NCI-H187 treated with DMSO at 0.1 percent for 48 hours (cell line): Measurements from ENCODE around the gene ATP2C2.

ENCODE experiments used
- DNase-seq: peaks from one replicate; lab custom pipeline; 2025; lab: John Stamatoyannopoulos, UW

The ATP2C2 gene

DNA sequence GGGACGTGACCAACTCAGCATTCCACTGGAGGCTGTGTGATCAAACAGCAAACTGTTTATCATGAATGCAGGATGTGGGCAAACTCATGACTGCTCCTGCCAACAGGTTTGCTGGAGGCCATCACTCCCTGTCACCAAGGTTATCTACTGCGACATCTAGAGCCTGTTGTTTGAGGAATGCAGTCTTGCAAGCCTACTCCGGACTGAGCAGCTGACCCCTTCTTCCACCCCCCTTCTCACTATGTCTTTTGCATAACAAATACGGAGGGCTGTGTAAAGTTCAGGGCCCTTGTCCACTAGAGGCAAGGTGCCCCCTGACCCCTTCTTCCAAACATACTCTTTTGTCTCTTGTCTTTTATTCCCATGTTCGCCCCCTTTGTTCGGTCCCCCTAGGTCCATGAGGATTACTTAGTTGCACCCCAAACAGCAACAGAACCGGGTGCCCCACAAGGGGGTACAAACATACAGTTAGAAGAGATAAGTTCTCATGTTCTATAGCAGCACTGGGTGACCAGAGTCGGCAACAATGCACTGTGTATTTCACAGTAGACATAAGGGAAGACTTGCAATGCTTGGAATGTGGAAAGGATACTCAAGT lies 107.4 kb downstream of the ATP2C2 start:
- no peak for DNase-seq

DNA sequence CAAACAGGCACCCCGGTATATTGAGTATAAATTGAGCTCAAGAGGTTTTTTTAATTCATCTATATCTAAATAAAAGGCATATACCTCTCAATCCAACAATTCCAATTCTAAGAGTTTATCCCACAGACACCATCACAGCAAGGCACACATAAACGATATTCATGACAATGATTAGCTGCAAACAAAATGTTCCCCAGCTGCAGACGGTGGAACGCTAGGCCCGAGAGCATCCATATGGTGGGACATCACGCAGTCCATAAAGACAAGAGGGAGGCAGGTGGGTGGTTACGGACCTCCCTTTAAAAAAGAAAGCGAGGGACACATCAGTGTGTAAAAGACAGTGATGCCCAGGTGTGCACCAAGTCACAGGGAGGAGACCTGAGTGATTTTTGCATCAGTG lies 108.1 kb downstream of the ATP2C2 start:
- DNase-seq, result no peak

DNA sequence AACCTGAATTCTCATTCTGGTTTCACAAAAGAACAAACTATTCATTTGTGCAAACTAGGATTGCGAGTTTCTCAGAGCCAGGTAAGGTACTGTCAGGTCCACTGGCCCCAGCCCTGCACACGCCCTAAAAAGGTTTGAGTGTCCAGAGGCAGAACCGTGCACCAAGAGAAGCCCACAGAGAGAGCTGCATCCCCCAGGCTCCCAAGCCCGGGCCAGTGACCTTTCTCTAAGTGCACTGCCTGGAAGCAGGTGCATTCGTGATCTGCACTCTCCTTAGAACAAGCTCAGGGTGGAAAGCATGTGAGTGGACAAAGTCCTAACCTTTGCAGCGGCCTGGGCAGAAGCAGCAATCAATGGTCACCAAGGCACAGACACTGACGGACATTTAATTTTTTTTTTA lies 109.3 kb downstream of the ATP2C2 start:
- no peak for DNase-seq

GRCh38 chr16:84478172-84478947 lies 110.0 kb downstream of the ATP2C2 start:
- no peak for DNase-seq

GRCh38 chr16:84479716-84480450 lies 111.5 kb downstream of the ATP2C2 start:
- DNase-seq, result no peak

DNA sequence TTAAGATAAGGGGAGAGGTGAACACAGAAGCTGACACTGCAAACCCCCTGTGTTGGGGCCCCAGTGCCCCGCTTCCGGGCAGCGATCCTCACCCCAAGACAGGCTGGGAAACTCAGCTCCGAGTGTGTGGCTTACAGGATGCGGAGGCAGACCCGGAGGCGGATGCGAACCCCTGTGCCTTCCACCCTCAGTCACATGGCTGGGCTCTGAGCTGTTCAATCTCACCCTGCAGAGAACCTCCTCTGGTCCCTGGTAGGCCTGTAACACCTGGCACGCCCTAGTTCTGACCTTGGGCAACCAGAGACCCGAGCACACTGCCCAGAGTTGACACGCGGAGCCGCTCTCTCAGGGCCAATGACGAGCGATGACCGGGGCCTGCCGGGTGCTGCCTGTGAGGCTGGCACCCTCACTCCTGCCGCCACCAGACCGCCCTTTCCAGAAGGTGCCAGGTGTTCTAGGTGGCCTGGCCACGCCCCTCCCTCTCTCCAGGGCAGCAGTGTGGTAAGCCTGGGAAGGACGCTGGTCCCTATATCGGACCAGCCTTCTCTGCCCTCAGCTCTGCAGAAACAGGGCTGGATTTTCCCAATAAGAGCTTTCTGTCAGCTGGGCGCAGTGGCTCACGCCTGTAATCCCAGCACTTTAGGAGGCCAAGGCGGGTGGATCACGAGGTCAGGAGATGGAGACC lies 112.9 kb downstream of the ATP2C2 start:
- DNase-seq, result no peak

GRCh38 chr16:84482001-84482891 lies 113.9 kb downstream of the ATP2C2 start:
- no peak for DNase-seq

GRCh38 chr16:84482951-84483881 lies 114.9 kb downstream of the ATP2C2 start:
- DNase-seq, result no peak

DNA sequence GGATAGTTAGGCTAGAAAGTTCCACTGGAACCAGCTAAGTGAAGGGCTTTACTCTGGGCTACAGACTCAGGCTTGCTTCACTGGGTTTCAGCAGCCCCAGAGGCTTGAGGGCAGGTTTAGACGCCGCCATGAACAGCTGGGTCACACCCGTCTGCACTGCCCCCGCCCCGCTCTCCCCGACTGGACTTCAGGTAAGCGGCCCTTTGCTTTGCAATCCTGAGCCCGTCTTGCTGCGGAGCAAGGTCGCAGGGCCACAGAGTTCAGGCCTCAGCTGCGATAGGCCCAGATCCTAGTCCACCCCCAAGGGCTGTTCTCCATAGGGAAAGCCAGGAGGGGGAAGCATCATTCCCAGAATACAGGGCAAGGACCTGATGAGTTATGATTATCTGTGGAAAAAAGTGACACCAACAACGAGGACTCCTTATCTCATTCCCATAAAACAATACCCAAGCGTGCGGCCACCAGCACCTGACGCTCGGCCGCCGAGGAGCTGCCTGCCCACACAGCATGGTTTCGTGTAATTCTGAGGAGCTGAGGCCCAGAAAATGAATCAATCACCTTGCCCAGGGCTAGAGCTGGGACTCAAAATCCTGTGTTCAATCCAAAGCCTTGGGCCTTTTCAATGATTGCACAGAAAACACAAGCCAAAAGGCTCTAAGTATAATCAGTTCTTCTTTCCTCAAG lies 115.7 kb downstream of the ATP2C2 start:
- DNase-seq, result no peak

DNA sequence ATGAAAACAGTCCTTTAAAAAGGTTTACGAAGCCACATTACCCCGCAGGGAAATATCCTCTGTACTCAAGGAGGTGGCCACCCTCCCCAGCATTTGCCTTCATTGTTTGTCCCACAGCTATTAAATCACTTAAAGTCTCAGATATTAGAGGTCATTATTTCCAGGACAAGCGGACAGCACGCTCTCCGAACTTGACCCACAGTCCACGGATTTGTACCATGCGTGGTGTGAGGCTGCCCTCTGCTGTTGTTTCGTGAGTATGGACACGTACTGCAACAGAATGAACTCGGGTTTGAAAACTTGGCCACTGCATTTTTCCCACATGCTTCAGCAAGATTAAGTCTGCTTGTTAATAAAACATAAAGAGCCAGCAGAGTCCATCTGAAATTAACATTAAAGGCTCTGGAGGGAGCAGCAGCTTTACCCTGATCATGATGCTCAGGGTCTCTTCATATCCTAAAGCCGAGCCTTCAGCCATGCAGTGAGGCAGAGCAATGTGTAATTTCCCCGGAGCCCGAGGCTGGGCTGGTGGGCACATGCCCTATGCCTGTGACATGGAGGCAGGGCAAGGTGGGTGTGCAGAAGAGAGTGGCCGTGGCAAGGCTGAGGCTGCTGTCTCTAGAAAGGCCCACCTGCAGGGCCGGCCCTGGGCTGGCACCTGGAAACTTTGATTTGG lies 116.4 kb downstream of the ATP2C2 start:
- DNase-seq, result no peak

GRCh38 chr16:84485255-84486010 lies 117.1 kb downstream of the ATP2C2 start:
- DNase-seq, result no peak

DNA sequence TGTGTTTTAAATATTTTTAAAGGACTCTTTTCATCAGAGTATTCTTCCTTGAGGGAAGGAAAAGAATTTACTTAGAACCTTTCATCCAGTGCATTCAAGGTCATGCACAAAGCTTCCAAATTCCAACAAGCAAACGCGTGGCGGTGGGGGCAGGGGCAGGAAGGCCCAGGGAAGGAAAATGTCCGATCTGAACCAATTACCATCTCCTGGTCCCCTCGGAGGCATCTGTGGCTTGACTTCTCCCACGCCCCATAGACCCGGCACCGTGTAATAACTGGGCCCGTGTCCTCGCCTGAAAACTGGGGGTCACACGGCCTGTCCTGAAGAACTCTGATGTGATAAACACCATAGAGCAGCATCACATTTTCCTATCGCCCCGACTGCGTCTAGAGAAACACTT lies 117.8 kb downstream of the ATP2C2 start:
- DNase-seq, result no peak

DNA sequence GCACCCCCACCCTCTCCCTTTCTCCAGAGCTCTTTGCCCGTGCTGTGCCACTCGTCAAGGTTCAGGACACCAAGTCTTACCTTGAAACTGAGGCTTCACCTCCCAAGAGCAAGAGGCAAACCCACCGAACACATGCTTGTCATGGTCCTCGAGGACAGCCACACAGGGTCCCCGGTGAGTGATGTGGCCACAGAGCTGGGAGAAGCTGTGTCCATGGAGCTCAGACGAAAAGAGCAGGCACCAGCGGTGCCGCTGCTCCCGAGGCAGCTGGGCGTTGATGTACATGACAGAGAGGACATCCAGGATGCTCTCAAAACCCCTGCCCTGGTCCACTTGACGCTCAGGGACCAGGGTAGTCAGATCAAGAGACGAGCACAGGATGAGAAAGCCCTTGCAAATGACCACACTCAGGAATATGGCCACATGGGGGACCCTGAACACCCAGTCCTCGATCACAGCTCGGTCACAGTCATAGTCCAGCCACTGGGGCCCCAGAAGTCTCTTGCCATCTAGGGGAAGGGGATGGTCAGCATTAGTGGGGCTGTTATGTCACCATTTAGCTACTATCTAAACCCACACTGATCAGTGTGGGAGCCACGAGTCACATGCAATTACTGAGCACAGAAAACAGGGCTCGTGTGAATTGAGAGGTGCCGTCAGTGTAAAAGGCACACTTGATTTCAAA lies 118.4 kb downstream of the ATP2C2 start:
- no peak for DNase-seq

DNA sequence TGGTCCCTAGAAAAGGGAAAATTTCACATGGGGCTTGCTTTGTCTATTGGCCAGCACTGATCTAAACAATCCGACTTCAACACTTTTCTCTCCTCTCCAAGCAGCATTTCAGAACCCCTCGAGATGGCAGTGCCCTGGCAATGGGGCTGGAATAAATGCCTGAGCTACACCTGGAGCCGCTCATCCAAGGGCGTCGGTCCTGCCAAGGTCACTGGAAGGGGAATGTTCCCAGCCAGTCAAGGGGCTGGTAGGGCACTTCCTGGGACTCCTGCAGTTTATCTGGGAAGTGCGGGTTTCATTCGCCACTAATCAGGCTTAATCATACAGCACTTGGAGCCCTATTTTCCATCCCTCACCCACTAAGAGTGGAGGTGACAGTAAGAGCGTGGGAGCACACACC lies 119.0 kb downstream of the ATP2C2 start:
- DNase-seq, result no peak

DNA sequence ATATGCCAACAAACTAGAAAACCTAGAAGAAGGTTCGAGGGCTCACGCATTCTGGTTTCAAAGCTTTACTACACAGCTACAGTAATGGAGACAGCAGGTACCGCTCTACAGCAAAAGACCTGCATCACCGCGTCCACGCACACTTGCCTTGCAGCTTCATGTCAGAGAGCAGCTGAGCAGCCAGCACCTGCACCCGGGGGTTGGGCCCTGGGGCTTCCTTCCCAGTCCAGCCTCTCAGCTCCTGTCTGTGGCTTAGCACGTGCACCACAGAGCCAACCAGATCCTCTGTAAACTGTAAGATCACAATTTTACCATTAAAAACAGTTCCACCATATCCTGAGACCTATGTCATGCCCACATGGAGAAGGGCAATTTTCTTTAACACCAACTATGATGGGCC lies 120.8 kb downstream of the ATP2C2 start:
- no peak for DNase-seq

- DNase-seq, result no peak
These were observed 127.2 kb downstream of the ATP2C2 start for GRCh38 chr16:84495506-84495905.

GRCh38 chr16:84496991-84497390 lies 128.7 kb downstream of the ATP2C2 start:
- DNase-seq, result no peak
